ENCODE data around the gene STAP2.

STAP2 gene

GRCh38 chr19:4360641-4361151 is 22.1 kb upstream of the STAP2 start:
- no peaks in the 10 kb centered on the region for H3K4me1 ChIP-seq (ENCODE audit: control insufficient read depth, low read depth, low read length)
- peaks cover 9% of the 10 kb centered on the region for H3K36me3 ChIP-seq (ENCODE audit: control insufficient read depth, low read depth, low read length)
- no peaks in the 10 kb centered on the region for H3K9me3 ChIP-seq (ENCODE audit: control insufficient read depth, low read depth, low read length)
- no peaks in the 10 kb centered on the region for H3K27me3 ChIP-seq (ENCODE audit: control insufficient read depth, insufficient read depth, low read length)
- no peak overlapping the region for H3K9ac ChIP-seq (ENCODE audit: low read length)
- no peak overlapping the region for H3K4me3 ChIP-seq (ENCODE audit: low read length)
- no peak overlapping the region for H3K27ac ChIP-seq (ENCODE audit: low read length)

- H3K27me3 ChIP-seq (ENCODE audit: control insufficient read depth, insufficient read depth, low read length), result no peaks in the 10 kb centered on the region
- H3K9me3 ChIP-seq (ENCODE audit: control insufficient read depth, low read depth, low read length), result no peaks in the 10 kb centered on the region
- no peak overlapping the region for H3K9ac ChIP-seq (ENCODE audit: low read length)
- no peak overlapping the region for H3K4me3 ChIP-seq (ENCODE audit: low read length)
- H3K4me1 ChIP-seq (ENCODE audit: control insufficient read depth, low read depth, low read length), result no peaks in the 10 kb centered on the region
- H3K36me3 ChIP-seq (ENCODE audit: control insufficient read depth, low read depth, low read length), result peaks cover 8% of the 10 kb centered on the region
- no peak overlapping the region for H3K27ac ChIP-seq (ENCODE audit: low read length)
Measured at GRCh38 chr19:4360081-4360569, 21.5 kb upstream of the STAP2 start.

- Histone ChIP-seq H3K4me3 (ENCODE audit: low read length) (no peak overlapping the region), H3K4me1 (ENCODE audit: control insufficient read depth, low read depth, low read length) (no peaks in the 10 kb centered on the region), H3K36me3 (ENCODE audit: control insufficient read depth, low read depth, low read length) (peaks cover 8% of the 10 kb centered on the region), H3K27ac (ENCODE audit: low read length) (no peak overlapping the region), H3K9me3 (ENCODE audit: control insufficient read depth, low read depth, low read length) (no peaks in the 10 kb centered on the region), H3K9ac (ENCODE audit: low read length) (no peak overlapping the region), H3K27me3 (ENCODE audit: control insufficient read depth, insufficient read depth, low read length) (no peaks in the 10 kb centered on the region)
Measured at GRCh38 chr19:4359627-4360000, 21.0 kb upstream of the STAP2 start.

GRCh38 chr19:4358709-4359626 is 20.3 kb upstream of the STAP2 start:
- Histone ChIP-seq H3K4me1 (ENCODE audit: control insufficient read depth, low read depth, low read length) (no peaks in the 10 kb centered on the region), H3K4me3 (ENCODE audit: low read length) (no peak overlapping the region), H3K9ac (ENCODE audit: low read length) (no peak overlapping the region), H3K27me3 (ENCODE audit: control insufficient read depth, insufficient read depth, low read length) (no peaks in the 10 kb centered on the region), H3K9me3 (ENCODE audit: control insufficient read depth, low read depth, low read length) (no peaks in the 10 kb centered on the region), H3K36me3 (ENCODE audit: control insufficient read depth, low read depth, low read length) (peaks cover 8% of the 10 kb centered on the region), H3K27ac (ENCODE audit: low read length) (no peak overlapping the region)

GRCh38 chr19:4357921-4358326 is 19.3 kb upstream of the STAP2 start:
- Histone ChIP-seq H3K9me3 (ENCODE audit: control insufficient read depth, low read depth, low read length) (no peaks in the 10 kb centered on the region), H3K27ac (ENCODE audit: low read length) (no peak overlapping the region), H3K27me3 (ENCODE audit: control insufficient read depth, insufficient read depth, low read length) (no peaks in the 10 kb centered on the region), H3K36me3 (ENCODE audit: control insufficient read depth, low read depth, low read length) (peaks cover 8% of the 10 kb centered on the region), H3K4me1 (ENCODE audit: control insufficient read depth, low read depth, low read length) (no peaks in the 10 kb centered on the region), H3K9ac (ENCODE audit: low read length) (no peak overlapping the region), H3K4me3 (ENCODE audit: low read length) (no peak overlapping the region)

- Histone ChIP-seq H3K9me3 (ENCODE audit: control insufficient read depth, low read depth, low read length) (no peaks in the 10 kb centered on the region), H3K9ac (ENCODE audit: low read length) (no peak overlapping the region), H3K4me3 (ENCODE audit: low read length) (no peak overlapping the region), H3K27me3 (ENCODE audit: control insufficient read depth, insufficient read depth, low read length) (no peaks in the 10 kb centered on the region), H3K36me3 (ENCODE audit: control insufficient read depth, low read depth, low read length) (peaks cover 7% of the 10 kb centered on the region), H3K4me1 (ENCODE audit: control insufficient read depth, low read depth, low read length) (no peaks in the 10 kb centered on the region), H3K27ac (ENCODE audit: low read length) (no peak overlapping the region)
Measured at GRCh38 chr19:4357095-4357797, 18.6 kb upstream of the STAP2 start.

GRCh38 chr19:4354897-4355296 is 16.3 kb upstream of the STAP2 start:
- Histone ChIP-seq H3K9ac (ENCODE audit: low read length) (no peak overlapping the region), H3K36me3 (ENCODE audit: control insufficient read depth, low read depth, low read length) (no peaks in the 10 kb centered on the region), H3K27me3 (ENCODE audit: control insufficient read depth, insufficient read depth, low read length) (no peaks in the 10 kb centered on the region), H3K27ac (ENCODE audit: low read length) (no peak overlapping the region), H3K4me3 (ENCODE audit: low read length) (no peak overlapping the region), H3K4me1 (ENCODE audit: control insufficient read depth, low read depth, low read length) (no peaks in the 10 kb centered on the region), H3K9me3 (ENCODE audit: control insufficient read depth, low read depth, low read length) (no peaks in the 10 kb centered on the region)

GRCh38 chr19:4354282-4354681 is 15.7 kb upstream of the STAP2 start:
- no peak overlapping the region for H3K27ac ChIP-seq (ENCODE audit: low read length)
- H3K9me3 ChIP-seq (ENCODE audit: control insufficient read depth, low read depth, low read length), result no peaks in the 10 kb centered on the region
- no peak overlapping the region for H3K9ac ChIP-seq (ENCODE audit: low read length)
- H3K4me3 ChIP-seq (ENCODE audit: low read length), result no peak overlapping the region
- no peaks in the 10 kb centered on the region for H3K27me3 ChIP-seq (ENCODE audit: control insufficient read depth, insufficient read depth, low read length)
- H3K4me1 ChIP-seq (ENCODE audit: control insufficient read depth, low read depth, low read length), result no peaks in the 10 kb centered on the region
- no peaks in the 10 kb centered on the region for H3K36me3 ChIP-seq (ENCODE audit: control insufficient read depth, low read depth, low read length)

- Histone ChIP-seq H3K4me3 (ENCODE audit: low read length) (no peak overlapping the region), H3K36me3 (ENCODE audit: control insufficient read depth, low read depth, low read length) (no peaks in the 10 kb centered on the region), H3K4me1 (ENCODE audit: control insufficient read depth, low read depth, low read length) (no peaks in the 10 kb centered on the region), H3K9ac (ENCODE audit: low read length) (no peak overlapping the region), H3K27me3 (ENCODE audit: control insufficient read depth, insufficient read depth, low read length) (no peaks in the 10 kb centered on the region), H3K27ac (ENCODE audit: low read length) (no peak overlapping the region), H3K9me3 (ENCODE audit: control insufficient read depth, low read depth, low read length) (no peaks in the 10 kb centered on the region)
Measured at GRCh38 chr19:4352701-4353121, 14.1 kb upstream of the STAP2 start.

GRCh38 chr19:4350726-4351125 is 12.1 kb upstream of the STAP2 start:
- Histone ChIP-seq H3K27me3 (ENCODE audit: control insufficient read depth, insufficient read depth, low read length) (no peaks in the 10 kb centered on the region), H3K9ac (ENCODE audit: low read length) (no peak overlapping the region)

GRCh38 chr19:4350111-4350510 is 11.5 kb upstream of the STAP2 start:
- no peak overlapping the region for H3K4me3 ChIP-seq (ENCODE audit: low read length)
- H3K27me3 ChIP-seq (ENCODE audit: control insufficient read depth, insufficient read depth, low read length), result no peaks in the 10 kb centered on the region
- H3K9ac ChIP-seq (ENCODE audit: low read length), result no peak overlapping the region
- no peaks in the 10 kb centered on the region for H3K9me3 ChIP-seq (ENCODE audit: control insufficient read depth, low read depth, low read length)
- no peak overlapping the region for H3K27ac ChIP-seq (ENCODE audit: low read length)
- no peaks in the 10 kb centered on the region for H3K4me1 ChIP-seq (ENCODE audit: control insufficient read depth, low read depth, low read length)
- H3K36me3 ChIP-seq (ENCODE audit: control insufficient read depth, low read depth, low read length), result peaks cover 4% of the 10 kb centered on the region

More at GRCh38 chr19:4350726-4351125, 12.1 kb upstream of the STAP2 start:
- Histone ChIP-seq H3K4me1 (ENCODE audit: control insufficient read depth, low read depth, low read length) (no peaks in the 10 kb centered on the region), H3K36me3 (ENCODE audit: control insufficient read depth, low read depth, low read length) (peaks cover 4% of the 10 kb centered on the region), H3K27ac (ENCODE audit: low read length) (no peak overlapping the region), H3K4me3 (ENCODE audit: low read length) (no peak overlapping the region), H3K9me3 (ENCODE audit: control insufficient read depth, low read depth, low read length) (no peaks in the 10 kb centered on the region)
